HepG2 (cell line): ENCODE data around the gene ZMAT1. TPM values are rescaled to one million over a fixed set of nuclear protein-coding genes. Genes with fewer than 3 reads are reported as not detected.

Source experiments
- ATAC-seq: fragments of 200-7000 bp; cut with Tn5 transposase; 3 replicates; pipeline ENCODE4 v1.9.1; 2020; ENCODE audit warnings: mild to moderate bottlenecking, moderate library complexity
- BruUV-seq: library from RNA; stranded (reverse); fragments of 400-500 nt; replicated peaks from 2 replicates; lab custom pipeline; 2021; lab: Mats Ljungman, UMichigan
- CTCF ChIA-PET: fragments of 300-600 bp; formaldehyde crosslinking; extraction: SDS; loops from one replicate; lab custom pipeline; 2021; ENCODE audit warnings: low total read pairs, inconsistent platforms, low intra/inter-chr PET ratio; lab: Yijun Ruan, JAX
- POLR2A ChIA-PET: fragments of 350-600 bp; sonication (Branson Sonifier 250); formaldehyde crosslinking; loops from one replicate; lab custom pipeline; 2020; ENCODE audit warnings: antibody characterized with exemption, inconsistent platforms; lab: Yijun Ruan, JAX
- DNase-seq: peaks from one replicate; pipeline ENCODE4 v3.0.0-alpha.2; 2015; ENCODE audit warnings: low spot score
- FAIRE-seq: peaks from 3 replicates; lab custom pipeline; 2011; peaks lifted over from hg19 to GRCh38; lab: Jason Lieb, UNC
- H2AFZ ChIP-seq: one replicate; pipeline ENCODE4 v1.6.1; 2011; ENCODE audit warnings: low read length, inconsistent platforms
- H3K27ac ChIP-seq: fragments of 300-600 bp; 3 replicates; pipeline ENCODE4 v1.8.0; 2011; ENCODE audit warnings: mixed run types, mild to moderate bottlenecking, mixed read lengths, low read length, inconsistent platforms; ENCODE audit not compliant: insufficient read depth; ENCODE audit errors: extremely low read length
- H3K27me3 ChIP-seq, 2 experiments: fragments of 200-600 bp in 1 of 2; 2 replicates in 1 of 2; 3 replicates in 1 of 2; pipeline versions ENCODE4 v1.6.0 to v1.8.0; 2011; ENCODE audit warnings: low read length in 2 of 2, mild to moderate bottlenecking in 2 of 2, moderate library complexity in 2 of 2, inconsistent platforms in 1 of 2; ENCODE audit not compliant: insufficient read depth in 2 of 2, control insufficient read depth in 1 of 2
- H3K36me3 ChIP-seq, 2 experiments: fragments of 200-600 bp in 1 of 2; replicated peaks in 1 of 2; 2 replicates in 1 of 2; 3 replicates in 1 of 2; pipeline versions ENCODE4 v1.5.1 to v1.8.0; 2011; ENCODE audit warnings: low read length in 2 of 2, inconsistent platforms in 1 of 2; ENCODE audit not compliant: insufficient read depth in 2 of 2, control insufficient read depth in 1 of 2
- H3K4me1 ChIP-seq: 2 replicates; pipeline ENCODE4 v1.5.1; 2012; ENCODE audit warnings: low read length, inconsistent platforms; ENCODE audit not compliant: insufficient read depth
- H3K4me2 ChIP-seq: 2 replicates; pipeline ENCODE4 v1.6.0; 2011; ENCODE audit warnings: low read depth, low read length, inconsistent platforms
- H3K4me3 ChIP-seq, 3 experiments: fragments of 200-600 bp in 1 of 3; sonication (generic), shearing (Covaris generic) in 1 of 3; replicated peaks in 1 of 3; 2 replicates each; pipeline ENCODE4 v1.5.1; 2011 to 2016; ENCODE audit warnings: low read length in 3 of 3, inconsistent platforms in 2 of 3, low read depth in 2 of 3, mild to moderate bottlenecking in 2 of 3, control low read depth in 1 of 3, mixed read lengths in 1 of 3; ENCODE audit not compliant: insufficient read depth in 1 of 3
- H3K79me2 ChIP-seq: one replicate; pipeline ENCODE4 v1.6.1; 2011; ENCODE audit warnings: low read length, inconsistent platforms; ENCODE audit not compliant: insufficient read depth
- H3K9ac ChIP-seq: 2 replicates; pipeline ENCODE4 v1.6.0; 2011; ENCODE audit warnings: mild to moderate bottlenecking, low read depth, low read length, inconsistent platforms; ENCODE audit not compliant: insufficient read depth
- H3K9me3 ChIP-seq: 2 replicates; pipeline ENCODE4 v1.5.1; 2012; ENCODE audit warnings: mild to moderate bottlenecking, low read length
- H4K20me1 ChIP-seq: 2 replicates; pipeline ENCODE4 v1.6.0; 2011; ENCODE audit warnings: inconsistent platforms, mild to moderate bottlenecking, low read length, moderate library complexity; ENCODE audit not compliant: insufficient read depth
- CHCHD3 ChIP-seq: sonication (generic); formaldehyde crosslinking; IDR thresholded peaks from 2 replicates; pipeline ENCODE4 v1.8.0; 2022; ENCODE audit warnings: mild to moderate bottlenecking, missing genetic modification reagents, moderate library complexity
- ELF1 ChIP-seq: sonication (generic); formaldehyde crosslinking; IDR thresholded peaks from 2 replicates; pipeline ENCODE4 v1.4.0; 2020; ENCODE audit warnings: missing genetic modification reagents
- MEF2D ChIP-seq: sonication (generic); formaldehyde crosslinking; IDR thresholded peaks from 2 replicates; pipeline ENCODE4 v1.5.1; 2020; ENCODE audit warnings: mild to moderate bottlenecking, missing genetic modification reagents
- NFKB2 ChIP-seq: sonication (generic); formaldehyde crosslinking; IDR thresholded peaks from 2 replicates; pipeline ENCODE4 v1.4.0; 2020; ENCODE audit warnings: missing genetic modification reagents, borderline replicate concordance
- SRSF1 ChIP-seq: fragments of 200-400 bp; formaldehyde crosslinking; optimal IDR thresholded peaks from 2 replicates; pipeline ENCODE3; 2017; ENCODE audit warnings: mild to moderate bottlenecking, low read depth, low read length, moderate library complexity
- TCF7 ChIP-seq: sonication (generic); IDR thresholded peaks from 2 replicates; pipeline ENCODE4 v1.6.1; 2016; ENCODE audit warnings: antibody characterized with exemption, low read depth
- U2AF1 ChIP-seq: fragments of 200-400 bp; formaldehyde crosslinking; optimal IDR thresholded peaks from 2 replicates; pipeline ENCODE3; 2017; ENCODE audit warnings: mild to moderate bottlenecking, low read depth, low read length
- ZNF207 ChIP-seq: fragments of 450-650 bp; IDR thresholded peaks from 2 replicates; pipeline ENCODE4 v1.6.1; 2016; ENCODE audit warnings: antibody characterized with exemption, borderline replicate concordance
- ZNF230 ChIP-seq: sonication (generic); formaldehyde crosslinking; IDR thresholded peaks from 2 replicates; pipeline ENCODE4 v1.4.0; 2020; ENCODE audit warnings: mild to moderate bottlenecking, missing genetic modification reagents
- ZNF670 ChIP-seq: sonication (generic); formaldehyde crosslinking; IDR thresholded peaks from 2 replicates; pipeline ENCODE4 v1.8.0; 2022; ENCODE audit warnings: mild to moderate bottlenecking, missing genetic modification reagents, borderline replicate concordance
- in situ Hi-C: cut with HindIII; loops from 2 replicates; pipeline ENCODE4 v1.10.0; 2017; ENCODE audit warnings: low pct_unique_long_range_greater_than_20kb; ENCODE audit not compliant: extremely low pct_ligation_motif_present
- intact Hi-C: fragments of 100-400 bp; cut with micrococcal nuclease; formaldehyde crosslinking; loops from one replicate; pipeline ENCODE4 v1.10.0; 2022; ENCODE audit not compliant: unreplicated experiment
- polyA plus RNA-seq, 8 experiments: library from polyadenylated mRNA; depleted of rRNA in 3 of 8; stranded (reverse) in 7 of 8; unstranded in 1 of 8; fragments of >200 nt; fragmentation: Illumina TruSeq in 4 of 8; extraction: Trizol in 4 of 8; gene quantifications; 2 replicates each; pipeline versions ENCODE4 v1.2.1 to v1.2.3, GENCODE V29; 2011 to 2016; ENCODE audit warnings: low read depth in 4 of 8, missing spikeins in 1 of 8, mixed read lengths in 1 of 8; ENCODE audit not compliant: insufficient read depth in 1 of 8
- total RNA-seq, 5 experiments: library from RNA; depleted of rRNA; stranded (reverse); fragments of >200 nt; fragmentation: Illumina TruSeq; extraction: Trizol; gene quantifications; 2 replicates each; pipeline ENCODE4 v1.2.3, GENCODE V29; 2016; ENCODE audit warnings: low read depth in 1 of 5
- TF ChIP-seq, protein P1 (sequence below): sonication (generic); formaldehyde crosslinking; IDR thresholded peaks from 2 replicates; pipeline ENCODE4 v1.5.0; 2020; ENCODE audit warnings: mild to moderate bottlenecking, low read depth, missing genetic modification reagents, borderline replicate concordance
- TF ChIP-seq, protein P2 (sequence below): sonication (generic); formaldehyde crosslinking; IDR thresholded peaks from 2 replicates; pipeline ENCODE4 v1.5.0; 2020; ENCODE audit warnings: missing genetic modification reagents, mild to moderate bottlenecking, borderline replicate concordance
- TF ChIP-seq, protein P3 (sequence below): fragments of 450-650 bp; IDR thresholded peaks from 2 replicates; pipeline ENCODE4 v1.6.1; 2016
- TF ChIP-seq, protein P4 (sequence below): sonication (generic); formaldehyde crosslinking; IDR thresholded peaks from 2 replicates; pipeline ENCODE4 v1.5.1; 2020; ENCODE audit warnings: mild to moderate bottlenecking, missing genetic modification reagents, moderate library complexity
- TF ChIP-seq, protein P5 (sequence below): sonication (generic); formaldehyde crosslinking; IDR thresholded peaks from 2 replicates; pipeline ENCODE4 v1.8.1; 2022; ENCODE audit warnings: low read depth, mild to moderate bottlenecking, missing genetic modification reagents

The ZMAT1 gene
- total and polyA plus RNA-seq, 2 of the 13 experiments (the other 11 are each of a cell fraction or from before 2014, with no cell fraction given): 0.01 to 0.02 TPM

DNA sequence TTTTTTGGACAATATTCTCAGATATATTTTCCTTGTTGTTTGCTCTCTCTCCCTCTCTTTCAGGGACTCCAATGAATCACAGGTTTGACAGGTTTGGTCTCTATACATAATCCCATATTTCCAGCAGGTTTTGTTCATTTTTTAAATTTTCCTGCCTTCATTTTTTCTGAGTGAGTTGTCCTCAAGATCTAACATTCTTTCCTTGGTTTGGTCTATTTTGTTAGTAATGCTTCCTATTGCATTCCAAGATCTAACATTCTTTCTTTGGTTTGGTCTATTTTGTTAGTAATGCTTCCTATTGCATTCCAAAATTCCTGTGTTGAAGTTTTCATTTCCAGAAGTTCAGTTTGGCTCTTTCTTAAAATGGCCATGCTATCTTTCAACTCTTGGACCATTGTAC, 45.3 kb upstream of the ZMAT1 start (continued):
- no peak for TF ChIP-seq TCF7
- TF ChIP-seq, protein P1, sequence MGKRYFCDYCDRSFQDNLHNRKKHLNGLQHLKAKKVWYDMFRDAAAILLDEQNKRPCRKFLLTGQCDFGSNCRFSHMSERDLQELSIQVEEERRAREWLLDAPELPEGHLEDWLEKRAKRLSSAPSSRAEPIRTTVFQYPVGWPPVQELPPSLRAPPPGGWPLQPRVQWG (CRISPR knock-in tag): no peak
- no peak for TF ChIP-seq ZNF230

DNA sequence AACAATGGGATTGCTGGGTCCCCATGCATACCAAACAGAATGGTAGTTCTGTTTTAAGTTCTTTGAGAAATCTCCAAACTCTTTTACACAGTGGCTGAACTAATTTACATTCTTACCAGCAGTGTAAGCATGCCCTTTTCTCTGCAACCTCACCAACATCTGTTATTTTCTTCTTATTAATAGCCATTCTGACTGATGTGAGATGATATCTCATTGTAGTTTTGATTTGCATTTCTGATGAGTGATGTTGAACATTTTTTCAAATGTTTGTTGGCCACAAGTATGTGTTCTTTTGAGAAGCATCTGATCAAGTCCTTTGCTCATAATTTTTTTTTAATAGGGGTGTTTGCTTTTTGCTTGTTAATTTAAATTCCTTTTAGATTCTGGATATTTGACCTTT, 41.2 kb upstream of the ZMAT1 start:
- no peak overlapping the region for H3K27ac ChIP-seq
- H3K9me3 ChIP-seq: no peaks in the 10 kb centered on the region
- intact Hi-C loops: no loop called here
- FAIRE-seq (no peak), DNase-seq (no peak), ATAC-seq (no peak)
- no peaks in the 10 kb centered on the region for H3K27me3 ChIP-seq
- no peaks in the 10 kb centered on the region for H3K79me2 ChIP-seq
- CTCF ChIA-PET: no interaction called here
- in situ Hi-C loops: no loop called here
- no peaks in the 10 kb centered on the region for H4K20me1 ChIP-seq
- no peak overlapping the region for H3K4me3 ChIP-seq
- H3K4me2 ChIP-seq: no peak overlapping the region
- H2AFZ ChIP-seq: no peak overlapping the region
- H3K9ac ChIP-seq: no peak overlapping the region
- BruUV-seq: no TSS peak
- H3K4me1 ChIP-seq: no peaks in the 10 kb centered on the region
- H3K36me3 ChIP-seq: no peaks in the 10 kb centered on the region
- POLR2A ChIA-PET: no interaction called here
- no peak for TF ChIP-seq U2AF1
- no peak for TF ChIP-seq ZNF207
- TF ChIP-seq NFKB2 (CRISPR knock-in tag): no peak
- TF ChIP-seq ELF1: no peak
- no peak for TF ChIP-seq ZNF670 (CRISPR knock-in tag)
- TF ChIP-seq, protein P2, sequence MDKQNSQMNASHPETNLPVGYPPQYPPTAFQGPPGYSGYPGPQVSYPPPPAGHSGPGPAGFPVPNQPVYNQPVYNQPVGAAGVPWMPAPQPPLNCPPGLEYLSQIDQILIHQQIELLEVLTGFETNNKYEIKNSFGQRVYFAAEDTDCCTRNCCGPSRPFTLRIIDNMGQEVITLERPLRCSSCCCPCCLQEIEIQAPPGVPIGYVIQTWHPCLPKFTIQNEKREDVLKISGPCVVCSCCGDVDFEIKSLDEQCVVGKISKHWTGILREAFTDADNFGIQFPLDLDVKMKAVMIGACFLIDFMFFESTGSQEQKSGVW (CRISPR knock-in tag): no peak
- no peak for TF ChIP-seq SRSF1
- TF ChIP-seq, protein P3, sequence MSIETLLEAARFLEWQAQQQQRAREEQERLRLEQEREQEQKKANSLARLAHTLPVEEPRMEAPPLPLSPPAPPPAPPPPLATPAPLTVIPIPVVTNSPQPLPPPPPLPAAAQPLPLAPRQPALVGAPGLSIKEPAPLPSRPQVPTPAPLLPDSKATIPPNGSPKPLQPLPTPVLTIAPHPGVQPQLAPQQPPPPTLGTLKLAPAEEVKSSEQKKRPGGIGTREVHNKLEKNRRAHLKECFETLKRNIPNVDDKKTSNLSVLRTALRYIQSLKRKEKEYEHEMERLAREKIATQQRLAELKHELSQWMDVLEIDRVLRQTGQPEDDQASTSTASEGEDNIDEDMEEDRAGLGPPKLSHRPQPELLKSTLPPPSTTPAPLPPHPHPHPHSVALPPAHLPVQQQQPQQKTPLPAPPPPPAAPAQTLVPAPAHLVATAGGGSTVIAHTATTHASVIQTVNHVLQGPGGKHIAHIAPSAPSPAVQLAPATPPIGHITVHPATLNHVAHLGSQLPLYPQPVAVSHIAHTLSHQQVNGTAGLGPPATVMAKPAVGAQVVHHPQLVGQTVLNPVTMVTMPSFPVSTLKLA: no peak
- TF ChIP-seq, protein P4, sequence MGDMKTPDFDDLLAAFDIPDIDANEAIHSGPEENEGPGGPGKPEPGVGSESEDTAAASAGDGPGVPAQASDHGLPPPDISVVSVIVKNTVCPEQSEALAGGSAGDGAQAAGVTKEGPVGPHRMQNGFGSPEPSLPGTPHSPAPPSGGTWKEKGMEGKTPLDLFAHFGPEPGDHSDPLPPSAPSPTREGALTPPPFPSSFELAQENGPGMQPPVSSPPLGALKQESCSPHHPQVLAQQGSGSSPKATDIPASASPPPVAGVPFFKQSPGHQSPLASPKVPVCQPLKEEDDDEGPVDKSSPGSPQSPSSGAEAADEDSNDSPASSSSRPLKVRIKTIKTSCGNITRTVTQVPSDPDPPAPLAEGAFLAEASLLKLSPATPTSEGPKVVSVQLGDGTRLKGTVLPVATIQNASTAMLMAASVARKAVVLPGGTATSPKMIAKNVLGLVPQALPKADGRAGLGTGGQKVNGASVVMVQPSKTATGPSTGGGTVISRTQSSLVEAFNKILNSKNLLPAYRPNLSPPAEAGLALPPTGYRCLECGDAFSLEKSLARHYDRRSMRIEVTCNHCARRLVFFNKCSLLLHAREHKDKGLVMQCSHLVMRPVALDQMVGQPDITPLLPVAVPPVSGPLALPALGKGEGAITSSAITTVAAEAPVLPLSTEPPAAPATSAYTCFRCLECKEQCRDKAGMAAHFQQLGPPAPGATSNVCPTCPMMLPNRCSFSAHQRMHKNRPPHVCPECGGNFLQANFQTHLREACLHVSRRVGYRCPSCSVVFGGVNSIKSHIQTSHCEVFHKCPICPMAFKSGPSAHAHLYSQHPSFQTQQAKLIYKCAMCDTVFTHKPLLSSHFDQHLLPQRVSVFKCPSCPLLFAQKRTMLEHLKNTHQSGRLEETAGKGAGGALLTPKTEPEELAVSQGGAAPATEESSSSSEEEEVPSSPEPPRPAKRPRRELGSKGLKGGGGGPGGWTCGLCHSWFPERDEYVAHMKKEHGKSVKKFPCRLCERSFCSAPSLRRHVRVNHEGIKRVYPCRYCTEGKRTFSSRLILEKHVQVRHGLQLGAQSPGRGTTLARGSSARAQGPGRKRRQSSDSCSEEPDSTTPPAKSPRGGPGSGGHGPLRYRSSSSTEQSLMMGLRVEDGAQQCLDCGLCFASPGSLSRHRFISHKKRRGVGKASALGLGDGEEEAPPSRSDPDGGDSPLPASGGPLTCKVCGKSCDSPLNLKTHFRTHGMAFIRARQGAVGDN (CRISPR knock-in tag): no peak
- no peak for TF ChIP-seq MEF2D
- no peak for TF ChIP-seq CHCHD3 (CRISPR knock-in tag)
- TF ChIP-seq, protein P5, sequence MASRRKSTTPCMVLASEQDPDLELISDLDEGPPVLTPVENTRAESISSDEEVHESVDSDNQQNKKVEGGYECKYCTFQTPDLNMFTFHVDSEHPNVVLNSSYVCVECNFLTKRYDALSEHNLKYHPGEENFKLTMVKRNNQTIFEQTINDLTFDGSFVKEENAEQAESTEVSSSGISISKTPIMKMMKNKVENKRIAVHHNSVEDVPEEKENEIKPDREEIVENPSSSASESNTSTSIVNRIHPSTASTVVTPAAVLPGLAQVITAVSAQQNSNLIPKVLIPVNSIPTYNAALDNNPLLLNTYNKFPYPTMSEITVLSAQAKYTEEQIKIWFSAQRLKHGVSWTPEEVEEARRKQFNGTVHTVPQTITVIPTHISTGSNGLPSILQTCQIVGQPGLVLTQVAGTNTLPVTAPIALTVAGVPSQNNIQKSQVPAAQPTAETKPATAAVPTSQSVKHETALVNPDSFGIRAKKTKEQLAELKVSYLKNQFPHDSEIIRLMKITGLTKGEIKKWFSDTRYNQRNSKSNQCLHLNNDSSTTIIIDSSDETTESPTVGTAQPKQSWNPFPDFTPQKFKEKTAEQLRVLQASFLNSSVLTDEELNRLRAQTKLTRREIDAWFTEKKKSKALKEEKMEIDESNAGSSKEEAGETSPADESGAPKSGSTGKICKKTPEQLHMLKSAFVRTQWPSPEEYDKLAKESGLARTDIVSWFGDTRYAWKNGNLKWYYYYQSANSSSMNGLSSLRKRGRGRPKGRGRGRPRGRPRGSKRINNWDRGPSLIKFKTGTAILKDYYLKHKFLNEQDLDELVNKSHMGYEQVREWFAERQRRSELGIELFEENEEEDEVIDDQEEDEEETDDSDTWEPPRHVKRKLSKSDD (CRISPR knock-in tag): no peak
